HEK293 (cell line): ENCODE measurements around the gene EDA.

Experiments
- CTCF ChIA-PET: fragments of 350-600 bp; formaldehyde crosslinking; extraction: SDS; loops from one replicate; lab custom pipeline; 2021; ENCODE audit warnings: antibody characterized with exemption; lab: Yijun Ruan, JAX
- POLR2A ChIA-PET: fragments of 300-600 bp; formaldehyde crosslinking; extraction: SDS; loops from one replicate; lab custom pipeline; 2020; ENCODE audit warnings: antibody characterized with exemption, inconsistent platforms; lab: Yijun Ruan, JAX
- H3K27ac ChIP-seq: fragments of 200-500 bp; sonication (Bioruptor generic); 2 replicates; pipeline ENCODE4 v1.5.1; 2014; ENCODE audit warnings: low read depth, low read length, control low read depth, inconsistent platforms; ENCODE audit errors: extremely low read depth
- H3K36me3 ChIP-seq, 2 experiments: fragments of 200-500 bp in 1 of 2; sonication (Bioruptor generic) in 1 of 2; 1 replicate in 1 of 2; 2 replicates in 1 of 2; pipeline ENCODE4 v1.5.1; 2014 to 2017; ENCODE audit warnings: inconsistent platforms in 2 of 2, low read length in 2 of 2; ENCODE audit not compliant: control insufficient read depth in 2 of 2, insufficient read depth in 1 of 2
- H3K4me1 ChIP-seq: fragments of 200-500 bp; sonication (Bioruptor generic); 2 replicates; pipeline ENCODE4 v1.5.1; 2014; ENCODE audit warnings: mild to moderate bottlenecking, low read length, inconsistent platforms; ENCODE audit not compliant: control insufficient read depth, insufficient read depth
- H3K4me3 ChIP-seq: 2 replicates; pipeline ENCODE4 v1.5.1; 2011; ENCODE audit warnings: low read depth, mild to moderate bottlenecking, control low read depth, low read length, moderate library complexity
- H3K9me3 ChIP-seq: fragments of 200-500 bp; sonication (Bioruptor generic); 2 replicates; pipeline ENCODE4 v1.5.1; 2014; ENCODE audit warnings: low read depth, low read length, inconsistent platforms; ENCODE audit not compliant: control insufficient read depth, insufficient read depth
- KLF10 ChIP-seq: fragments of 450-650 bp; IDR thresholded peaks from 2 replicates; pipeline ENCODE4 v1.5.1; 2018; ENCODE audit warnings: missing biosample characterization, mild to moderate bottlenecking, missing genetic modification characterization
- ZIC2 ChIP-seq: fragments of 450-650 bp; formaldehyde crosslinking; IDR thresholded peaks from 2 replicates; pipeline ENCODE4 v1.5.1; 2016; ENCODE audit warnings: missing biosample characterization, missing genetic modification characterization
- ZNF10 ChIP-seq: fragments of 450-650 bp; formaldehyde crosslinking; IDR thresholded peaks from 2 replicates; pipeline ENCODE4 v1.5.1; 2017; ENCODE audit warnings: missing biosample characterization, missing genetic modification characterization
- ZNF133 ChIP-seq: fragments of 450-650 bp; formaldehyde crosslinking; IDR thresholded peaks from 2 replicates; pipeline ENCODE4 v1.5.1; 2016; ENCODE audit warnings: missing biosample characterization, missing genetic modification characterization
- ZNF19 ChIP-seq: fragments of 450-650 bp; formaldehyde crosslinking; IDR thresholded peaks from 2 replicates; pipeline ENCODE4; 2016; ENCODE audit warnings: missing biosample characterization, missing genetic modification characterization, low read depth
- ZNF221 ChIP-seq: fragments of 450-650 bp; formaldehyde crosslinking; IDR thresholded peaks from 2 replicates; pipeline ENCODE4 v1.5.1; 2017; ENCODE audit warnings: missing biosample characterization, missing genetic modification characterization, borderline replicate concordance
- ZNF223 ChIP-seq: fragments of 450-650 bp; formaldehyde crosslinking; IDR thresholded peaks from 2 replicates; pipeline ENCODE4 v1.5.1; 2016; ENCODE audit warnings: missing biosample characterization, missing genetic modification characterization
- ZNF274 ChIP-seq, 2 experiments: fragments of 200-500 bp in 1 of 2; fragments of 450-650 bp in 1 of 2; sonication (Bioruptor generic) in 1 of 2; formaldehyde crosslinking in 1 of 2; IDR thresholded peaks; 2 replicates each; pipeline versions ENCODE4 v1.5.1 to v1.6.1; 2014 to 2016; ENCODE audit warnings: borderline replicate concordance in 1 of 2, inconsistent platforms in 1 of 2, low read length in 1 of 2, missing biosample characterization in 1 of 2, missing genetic modification characterization in 1 of 2
- ZNF585B ChIP-seq: fragments of 450-650 bp; formaldehyde crosslinking; IDR thresholded peaks from 2 replicates; pipeline ENCODE4 v1.5.1; 2016; ENCODE audit warnings: missing biosample characterization, missing genetic modification characterization
- ZNF596 ChIP-seq: fragments of 450-650 bp; IDR thresholded peaks from 2 replicates; pipeline ENCODE4 v1.5.0; 2018; ENCODE audit warnings: missing biosample characterization, mild to moderate bottlenecking, missing genetic modification characterization, moderate library complexity
- ZNF785 ChIP-seq: fragments of 450-650 bp; formaldehyde crosslinking; IDR thresholded peaks from 2 replicates; pipeline ENCODE4 v1.5.1; 2016; ENCODE audit warnings: missing biosample characterization, missing genetic modification characterization
- TF ChIP-seq, protein P1 (sequence below): fragments of 450-650 bp; formaldehyde crosslinking; IDR thresholded peaks from 2 replicates; pipeline ENCODE4 v1.5.1; 2016; ENCODE audit warnings: missing biosample characterization, missing genetic modification characterization
- TF ChIP-seq, protein P2 (sequence below): fragments of 450-650 bp; formaldehyde crosslinking; IDR thresholded peaks from 2 replicates; pipeline ENCODE4 v1.5.1; 2017; ENCODE audit warnings: missing biosample characterization, mild to moderate bottlenecking, missing genetic modification characterization, moderate library complexity
- TF ChIP-seq, protein P3 (sequence below): fragments of 450-650 bp; formaldehyde crosslinking; conservative IDR thresholded peaks from 2 replicates; pipeline ENCODE4 v1.5.1; 2016; ENCODE audit warnings: low read depth, missing biosample characterization, missing genetic modification characterization
- TF ChIP-seq, protein P4 (sequence below): fragments of 450-650 bp; formaldehyde crosslinking; IDR thresholded peaks from 2 replicates; pipeline ENCODE4 v1.5.1; 2016; ENCODE audit warnings: missing biosample characterization, missing genetic modification characterization

Gene EDA

DNA sequence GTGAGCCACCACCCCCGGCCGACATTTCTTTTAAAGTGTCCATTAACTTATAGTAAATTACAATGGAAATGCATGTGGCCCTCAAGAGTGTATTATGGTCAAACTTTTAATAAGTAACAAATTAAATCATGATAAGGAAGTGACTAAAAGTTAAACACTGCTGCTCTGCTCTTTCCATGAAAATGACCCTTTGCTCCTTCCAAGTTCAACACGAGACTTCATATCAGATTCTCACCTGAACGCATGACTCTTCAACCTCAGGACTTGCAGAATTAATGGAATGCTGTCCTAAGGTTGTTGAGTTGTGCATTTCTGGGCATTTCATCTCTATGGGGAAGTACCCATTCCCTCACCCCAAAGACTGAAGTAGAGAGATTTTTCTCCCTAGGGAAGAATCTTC is 406.7 kb downstream of the EDA start:
- no peaks in the 10 kb centered on the region; the same call in 1 of the 2 replicates for H3K9me3 ChIP-seq
- CTCF ChIA-PET, result interaction anchor here (1.9 kb wide), 1 partner anchor 10 kb away, joined by 10 read pairs; no protein-coding TSS in a partner anchor

DNA sequence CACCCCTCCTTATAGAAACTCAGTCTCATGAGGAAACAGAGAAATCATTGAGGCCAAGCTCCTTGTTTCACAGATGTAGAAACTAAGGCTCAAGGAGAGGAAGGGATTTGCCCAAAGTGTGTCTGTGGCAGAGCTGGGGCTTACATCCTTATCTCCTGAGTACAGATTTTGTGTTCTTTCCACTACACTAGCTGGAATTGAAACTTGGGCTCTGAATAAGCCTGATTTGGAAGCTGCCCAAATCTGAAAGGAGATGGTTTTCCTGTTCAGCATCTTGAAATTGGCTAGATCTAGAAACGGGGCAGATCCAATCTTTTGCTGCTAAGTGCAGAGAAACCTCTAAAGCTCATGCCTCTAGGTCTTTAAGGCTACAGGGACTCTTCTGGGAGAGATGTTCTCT is 409.6 kb downstream of the EDA start:
- H3K9me3 ChIP-seq, result no peaks in the 10 kb centered on the region; the same call in 1 of the 2 replicates
- H3K36me3 ChIP-seq, result no peaks in the 10 kb centered on the region
- H3K4me1 ChIP-seq, result no peaks in the 10 kb centered on the region
- POLR2A ChIA-PET, result no interaction called here
- TF ChIP-seq, protein P1, sequence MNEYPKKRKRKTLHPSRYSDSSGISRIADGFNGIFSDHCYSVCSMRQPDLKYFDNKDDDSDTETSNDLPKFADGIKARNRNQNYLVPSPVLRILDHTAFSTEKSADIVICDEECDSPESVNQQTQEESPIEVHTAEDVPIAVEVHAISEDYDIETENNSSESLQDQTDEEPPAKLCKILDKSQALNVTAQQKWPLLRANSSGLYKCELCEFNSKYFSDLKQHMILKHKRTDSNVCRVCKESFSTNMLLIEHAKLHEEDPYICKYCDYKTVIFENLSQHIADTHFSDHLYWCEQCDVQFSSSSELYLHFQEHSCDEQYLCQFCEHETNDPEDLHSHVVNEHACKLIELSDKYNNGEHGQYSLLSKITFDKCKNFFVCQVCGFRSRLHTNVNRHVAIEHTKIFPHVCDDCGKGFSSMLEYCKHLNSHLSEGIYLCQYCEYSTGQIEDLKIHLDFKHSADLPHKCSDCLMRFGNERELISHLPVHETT, result no peak
- H3K4me3 ChIP-seq, result no peak overlapping the region
- CTCF ChIA-PET, result interaction anchor here (0.6 to 1.0 kb wide), 3 partner anchors 9 to 601 kb away, joined by 3 to 6 read pairs (median 3); no protein-coding TSS in a partner anchor
- H3K27ac ChIP-seq, result no peak overlapping the region

More for the DNA sequence above, 406.7 kb downstream of the EDA start:
- TF ChIP-seq ZNF10 (tag by site-specific recombination) (no peak), ZNF19 (tag by site-specific recombination) (no peak), ZIC2 (tag by site-specific recombination) (no peak), ZNF596 (tag by site-specific recombination) (no peak), ZNF133 (tag by site-specific recombination) (no peak)
- TF ChIP-seq, protein P2, sequence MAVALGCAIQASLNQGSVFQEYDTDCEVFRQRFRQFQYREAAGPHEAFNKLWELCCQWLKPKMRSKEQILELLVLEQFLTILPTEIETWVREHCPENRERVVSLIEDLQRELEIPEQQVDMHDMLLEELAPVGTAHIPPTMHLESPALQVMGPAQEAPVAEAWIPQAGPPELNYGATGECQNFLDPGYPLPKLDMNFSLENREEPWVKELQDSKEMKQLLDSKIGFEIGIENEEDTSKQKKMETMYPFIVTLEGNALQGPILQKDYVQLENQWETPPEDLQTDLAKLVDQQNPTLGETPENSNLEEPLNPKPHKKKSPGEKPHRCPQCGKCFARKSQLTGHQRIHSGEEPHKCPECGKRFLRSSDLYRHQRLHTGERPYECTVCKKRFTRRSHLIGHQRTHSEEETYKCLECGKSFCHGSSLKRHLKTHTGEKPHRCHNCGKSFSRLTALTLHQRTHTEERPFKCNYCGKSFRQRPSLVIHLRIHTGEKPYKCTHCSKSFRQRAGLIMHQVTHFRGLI (tag by site-specific recombination), result no peak
- no peaks in the 10 kb centered on the region for H3K4me1 ChIP-seq
- no peak overlapping the region for H3K27ac ChIP-seq
- H3K4me3 ChIP-seq, result no peak overlapping the region
- POLR2A ChIA-PET, result no interaction called here
- H3K36me3 ChIP-seq, result no peaks in the 10 kb centered on the region

DNA sequence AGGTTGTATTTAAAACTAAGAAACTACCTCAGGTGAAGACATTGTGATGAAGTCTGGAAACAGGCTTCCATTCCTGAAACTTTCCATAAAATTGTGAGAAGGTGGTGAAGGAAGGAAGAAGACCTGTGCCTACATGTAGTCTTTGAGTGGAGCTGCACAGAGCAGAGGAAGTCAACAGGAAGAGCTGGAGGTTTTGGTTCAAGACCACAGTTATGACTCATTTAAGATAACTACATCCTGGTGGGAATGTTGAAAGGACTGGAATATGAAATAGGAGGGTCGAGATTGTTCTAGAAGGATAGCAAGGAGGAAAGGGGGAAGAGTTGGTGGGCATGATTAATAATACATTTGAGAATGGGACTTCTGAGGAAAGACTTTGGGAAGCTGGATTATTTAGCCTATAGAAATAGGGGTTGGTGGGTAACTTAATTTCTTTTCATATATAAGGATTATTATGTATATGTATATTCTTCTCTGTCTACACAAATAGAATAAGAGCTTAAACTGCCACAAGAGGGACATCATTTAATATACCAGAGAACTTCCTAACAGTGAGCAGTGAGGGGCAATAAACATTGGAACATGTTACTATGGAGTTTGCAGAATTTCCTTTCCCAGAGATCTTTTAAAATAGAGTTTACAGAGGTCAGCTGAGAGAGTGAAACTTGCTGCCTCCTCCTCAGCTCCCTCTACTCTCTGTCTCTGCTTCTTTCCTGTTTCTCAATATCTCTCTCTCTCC is 410.4 kb downstream of the EDA start:
- POLR2A ChIA-PET, result no interaction called here
- CTCF ChIA-PET, result interaction anchor here (0.6 to 1.4 kb wide), 4 partner anchors 10 to 602 kb away, joined by 3 to 6 read pairs (median 6); no protein-coding TSS in a partner anchor
- Histone ChIP-seq H3K4me3 (no peak overlapping the region), H3K4me1 (no peaks in the 10 kb centered on the region), H3K27ac (no peak overlapping the region), H3K9me3 (no peaks in the 10 kb centered on the region; the same call in 1 of the 2 replicates), H3K36me3 (no peaks in the 10 kb centered on the region)
- TF ChIP-seq, protein P3, sequence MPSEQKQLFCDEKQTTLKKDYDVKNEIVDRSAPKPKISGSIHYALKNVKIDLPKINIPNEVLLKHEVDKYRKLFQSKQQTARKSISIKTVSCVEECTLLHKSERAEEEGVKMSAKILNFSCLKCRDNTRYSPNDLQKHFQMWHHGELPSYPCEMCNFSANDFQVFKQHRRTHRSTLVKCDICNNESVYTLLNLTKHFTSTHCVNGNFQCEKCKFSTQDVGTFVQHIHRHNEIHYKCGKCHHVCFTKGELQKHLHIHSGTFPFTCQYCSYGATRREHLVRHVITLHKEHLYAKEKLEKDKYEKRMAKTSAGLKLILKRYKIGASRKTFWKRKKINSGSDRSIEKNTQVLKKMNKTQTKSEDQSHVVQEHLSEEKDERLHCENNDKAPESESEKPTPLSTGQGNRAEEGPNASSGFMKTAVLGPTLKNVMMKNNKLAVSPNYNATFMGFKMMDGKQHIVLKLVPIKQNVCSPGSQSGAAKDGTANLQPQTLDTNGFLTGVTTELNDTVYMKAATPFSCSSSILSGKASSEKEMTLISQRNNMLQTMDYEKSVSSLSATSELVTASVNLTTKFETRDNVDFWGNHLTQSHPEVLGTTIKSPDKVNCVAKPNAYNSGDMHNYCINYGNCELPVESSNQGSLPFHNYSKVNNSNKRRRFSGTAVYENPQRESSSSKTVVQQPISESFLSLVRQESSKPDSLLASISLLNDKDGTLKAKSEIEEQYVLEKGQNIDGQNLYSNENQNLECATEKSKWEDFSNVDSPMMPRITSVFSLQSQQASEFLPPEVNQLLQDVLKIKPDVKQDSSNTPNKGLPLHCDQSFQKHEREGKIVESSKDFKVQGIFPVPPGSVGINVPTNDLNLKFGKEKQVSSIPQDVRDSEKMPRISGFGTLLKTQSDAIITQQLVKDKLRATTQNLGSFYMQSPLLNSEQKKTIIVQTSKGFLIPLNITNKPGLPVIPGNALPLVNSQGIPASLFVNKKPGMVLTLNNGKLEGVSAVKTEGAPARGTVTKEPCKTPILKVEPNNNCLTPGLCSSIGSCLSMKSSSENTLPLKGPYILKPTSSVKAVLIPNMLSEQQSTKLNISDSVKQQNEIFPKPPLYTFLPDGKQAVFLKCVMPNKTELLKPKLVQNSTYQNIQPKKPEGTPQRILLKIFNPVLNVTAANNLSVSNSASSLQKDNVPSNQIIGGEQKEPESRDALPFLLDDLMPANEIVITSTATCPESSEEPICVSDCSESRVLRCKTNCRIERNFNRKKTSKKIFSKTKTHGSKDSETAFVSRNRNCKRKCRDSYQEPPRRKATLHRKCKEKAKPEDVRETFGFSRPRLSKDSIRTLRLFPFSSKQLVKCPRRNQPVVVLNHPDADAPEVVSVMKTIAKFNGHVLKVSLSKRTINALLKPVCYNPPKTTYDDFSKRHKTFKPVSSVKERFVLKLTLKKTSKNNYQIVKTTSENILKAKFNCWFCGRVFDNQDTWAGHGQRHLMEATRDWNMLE (tag by site-specific recombination), result no peak
- TF ChIP-seq, protein P4, sequence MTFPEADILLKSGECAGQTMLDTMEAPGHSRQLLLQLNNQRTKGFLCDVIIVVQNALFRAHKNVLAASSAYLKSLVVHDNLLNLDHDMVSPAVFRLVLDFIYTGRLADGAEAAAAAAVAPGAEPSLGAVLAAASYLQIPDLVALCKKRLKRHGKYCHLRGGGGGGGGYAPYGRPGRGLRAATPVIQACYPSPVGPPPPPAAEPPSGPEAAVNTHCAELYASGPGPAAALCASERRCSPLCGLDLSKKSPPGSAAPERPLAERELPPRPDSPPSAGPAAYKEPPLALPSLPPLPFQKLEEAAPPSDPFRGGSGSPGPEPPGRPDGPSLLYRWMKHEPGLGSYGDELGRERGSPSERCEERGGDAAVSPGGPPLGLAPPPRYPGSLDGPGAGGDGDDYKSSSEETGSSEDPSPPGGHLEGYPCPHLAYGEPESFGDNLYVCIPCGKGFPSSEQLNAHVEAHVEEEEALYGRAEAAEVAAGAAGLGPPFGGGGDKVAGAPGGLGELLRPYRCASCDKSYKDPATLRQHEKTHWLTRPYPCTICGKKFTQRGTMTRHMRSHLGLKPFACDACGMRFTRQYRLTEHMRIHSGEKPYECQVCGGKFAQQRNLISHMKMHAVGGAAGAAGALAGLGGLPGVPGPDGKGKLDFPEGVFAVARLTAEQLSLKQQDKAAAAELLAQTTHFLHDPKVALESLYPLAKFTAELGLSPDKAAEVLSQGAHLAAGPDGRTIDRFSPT (tag by site-specific recombination), result no peak
- TF ChIP-seq ZNF223 (tag by site-specific recombination), result no peak
- no peak for TF ChIP-seq ZNF585B (tag by site-specific recombination)
- no peak for TF ChIP-seq KLF10
- no peak for TF ChIP-seq ZNF221 (tag by site-specific recombination)
- TF ChIP-seq ZNF785, result no peak
- no peak for TF ChIP-seq ZNF274 (IDR thresholded peaks at IDR 0.05; ENCODE audit: low read length)
- no peak for TF ChIP-seq ZNF274 (tag by site-specific recombination; IDR thresholded peaks at IDR 0.05; ENCODE audit: borderline replicate concordance)
